Measurements from ENCODE around the gene PKNOX1.

The PKNOX1 gene

DNA sequence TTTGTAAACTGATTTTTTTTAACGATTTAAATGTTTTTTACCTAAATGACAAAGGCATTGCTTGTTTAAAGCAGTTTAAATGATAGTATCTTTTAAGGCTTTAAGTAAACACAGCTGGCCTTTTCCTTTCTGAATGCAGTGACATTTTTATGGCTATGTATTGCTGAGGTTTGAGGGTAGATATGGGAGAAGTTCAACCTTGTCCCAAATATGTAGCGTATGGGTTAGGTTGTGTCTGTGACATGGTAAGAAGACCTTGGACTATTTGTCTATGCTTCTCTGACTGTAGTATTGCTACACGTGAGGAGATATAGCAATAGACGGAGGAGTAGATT is 32.5 kb downstream of the PKNOX1 start:
- ATAC-seq = no peak

DNA sequence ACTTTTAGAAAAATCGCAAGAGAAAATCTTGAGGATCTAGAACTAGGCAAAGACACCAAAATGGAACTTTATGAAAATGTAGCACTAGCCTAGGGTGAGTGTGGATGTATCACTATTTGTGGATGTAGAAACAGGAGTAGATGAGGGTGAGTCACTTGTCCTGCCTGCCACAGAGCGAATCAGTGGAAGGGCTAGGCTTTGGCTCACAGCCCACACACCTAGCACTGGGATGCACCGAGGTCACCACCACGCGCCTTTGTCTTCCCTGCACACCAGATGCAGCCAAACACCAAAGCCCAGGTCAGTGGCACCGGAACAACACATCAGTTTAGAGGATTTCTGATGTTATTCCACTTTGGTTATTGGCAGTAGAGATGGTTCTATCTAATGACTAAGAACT is 38.2 kb downstream of the PKNOX1 start:
- no peak for ATAC-seq
- TF ChIP-seq GLIS3 (CRISPR knock-in tag; IDR thresholded peaks at IDR 0.05) = no peak
- TF ChIP-seq ZFP3 (CRISPR knock-in tag; IDR thresholded peaks at IDR 0.05) = no peak
- no peak for TF ChIP-seq ESRRG (CRISPR knock-in tag; IDR thresholded peaks at IDR 0.05)
- no peak for TF ChIP-seq PPARA (CRISPR knock-in tag; IDR thresholded peaks at IDR 0.05; ENCODE audit: borderline replicate concordance)
- TF ChIP-seq ARNTL (CRISPR knock-in tag; IDR thresholded peaks at IDR 0.05; ENCODE audit: borderline replicate concordance, low read depth) = no peak
- TF ChIP-seq BACH2 (CRISPR knock-in tag; IDR thresholded peaks at IDR 0.05; ENCODE audit: borderline replicate concordance) = no peak
- TF ChIP-seq RARB (CRISPR knock-in tag; IDR thresholded peaks at IDR 0.05) = no peak
- no peak for TF ChIP-seq TCF4 (CRISPR knock-in tag; IDR thresholded peaks at IDR 0.05; ENCODE audit: borderline replicate concordance)
- TF ChIP-seq ZNF8 (CRISPR knock-in tag; IDR thresholded peaks at IDR 0.05) = no peak
- TF ChIP-seq TOX (CRISPR knock-in tag; IDR thresholded peaks at IDR 0.05; ENCODE audit: borderline replicate concordance) = no peak
- TF ChIP-seq ZC3H10 (CRISPR knock-in tag; IDR thresholded peaks at IDR 0.05) = no peak
- TF ChIP-seq, protein P1, sequence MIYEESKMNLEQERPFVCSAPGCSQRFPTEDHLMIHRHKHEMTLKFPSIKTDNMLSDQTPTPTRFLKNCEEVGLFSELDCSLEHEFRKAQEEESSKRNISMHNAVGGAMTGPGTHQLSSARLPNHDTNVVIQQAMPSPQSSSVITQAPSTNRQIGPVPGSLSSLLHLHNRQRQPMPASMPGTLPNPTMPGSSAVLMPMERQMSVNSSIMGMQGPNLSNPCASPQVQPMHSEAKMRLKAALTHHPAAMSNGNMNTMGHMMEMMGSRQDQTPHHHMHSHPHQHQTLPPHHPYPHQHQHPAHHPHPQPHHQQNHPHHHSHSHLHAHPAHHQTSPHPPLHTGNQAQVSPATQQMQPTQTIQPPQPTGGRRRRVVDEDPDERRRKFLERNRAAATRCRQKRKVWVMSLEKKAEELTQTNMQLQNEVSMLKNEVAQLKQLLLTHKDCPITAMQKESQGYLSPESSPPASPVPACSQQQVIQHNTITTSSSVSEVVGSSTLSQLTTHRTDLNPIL (CRISPR knock-in tag; IDR thresholded peaks at IDR 0.05; ENCODE audit: low read depth) = no peak
- TF ChIP-seq SNAI2 (CRISPR knock-in tag; IDR thresholded peaks at IDR 0.05) = no peak
- TF ChIP-seq ISL1 (CRISPR knock-in tag; IDR thresholded peaks at IDR 0.05) = no peak
- TF ChIP-seq, protein P2, sequence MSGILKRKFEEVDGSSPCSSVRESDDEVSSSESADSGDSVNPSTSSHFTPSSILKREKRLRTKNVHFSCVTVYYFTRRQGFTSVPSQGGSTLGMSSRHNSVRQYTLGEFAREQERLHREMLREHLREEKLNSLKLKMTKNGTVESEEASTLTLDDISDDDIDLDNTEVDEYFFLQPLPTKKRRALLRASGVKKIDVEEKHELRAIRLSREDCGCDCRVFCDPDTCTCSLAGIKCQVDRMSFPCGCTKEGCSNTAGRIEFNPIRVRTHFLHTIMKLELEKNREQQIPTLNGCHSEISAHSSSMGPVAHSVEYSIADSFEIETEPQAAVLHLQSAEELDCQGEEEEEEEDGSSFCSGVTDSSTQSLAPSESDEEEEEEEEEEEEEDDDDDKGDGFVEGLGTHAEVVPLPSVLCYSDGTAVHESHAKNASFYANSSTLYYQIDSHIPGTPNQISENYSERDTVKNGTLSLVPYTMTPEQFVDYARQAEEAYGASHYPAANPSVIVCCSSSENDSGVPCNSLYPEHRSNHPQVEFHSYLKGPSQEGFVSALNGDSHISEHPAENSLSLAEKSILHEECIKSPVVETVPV (CRISPR knock-in tag; IDR thresholded peaks at IDR 0.05) = no peak
- TF ChIP-seq, protein P3, sequence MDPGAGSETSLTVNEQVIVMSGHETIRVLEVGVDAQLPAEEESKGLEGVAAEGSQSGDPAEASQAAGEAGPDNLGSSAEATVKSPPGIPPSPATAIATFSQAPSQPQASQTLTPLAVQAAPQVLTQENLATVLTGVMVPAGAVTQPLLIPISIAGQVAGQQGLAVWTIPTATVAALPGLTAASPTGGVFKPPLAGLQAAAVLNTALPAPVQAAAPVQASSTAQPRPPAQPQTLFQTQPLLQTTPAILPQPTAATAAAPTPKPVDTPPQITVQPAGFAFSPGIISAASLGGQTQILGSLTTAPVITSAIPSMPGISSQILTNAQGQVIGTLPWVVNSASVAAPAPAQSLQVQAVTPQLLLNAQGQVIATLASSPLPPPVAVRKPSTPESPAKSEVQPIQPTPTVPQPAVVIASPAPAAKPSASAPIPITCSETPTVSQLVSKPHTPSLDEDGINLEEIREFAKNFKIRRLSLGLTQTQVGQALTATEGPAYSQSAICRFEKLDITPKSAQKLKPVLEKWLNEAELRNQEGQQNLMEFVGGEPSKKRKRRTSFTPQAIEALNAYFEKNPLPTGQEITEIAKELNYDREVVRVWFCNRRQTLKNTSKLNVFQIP (CRISPR knock-in tag; IDR thresholded peaks at IDR 0.05; ENCODE audit: borderline replicate concordance, low read depth) = no peak
- no peak for TF ChIP-seq ZFP30 (CRISPR knock-in tag; IDR thresholded peaks at IDR 0.05)
- no peak for TF ChIP-seq ZNF70 (CRISPR knock-in tag; IDR thresholded peaks at IDR 0.05)
- TF ChIP-seq OSR1 (CRISPR knock-in tag; IDR thresholded peaks at IDR 0.05) = no peak
- TF ChIP-seq, protein P4, sequence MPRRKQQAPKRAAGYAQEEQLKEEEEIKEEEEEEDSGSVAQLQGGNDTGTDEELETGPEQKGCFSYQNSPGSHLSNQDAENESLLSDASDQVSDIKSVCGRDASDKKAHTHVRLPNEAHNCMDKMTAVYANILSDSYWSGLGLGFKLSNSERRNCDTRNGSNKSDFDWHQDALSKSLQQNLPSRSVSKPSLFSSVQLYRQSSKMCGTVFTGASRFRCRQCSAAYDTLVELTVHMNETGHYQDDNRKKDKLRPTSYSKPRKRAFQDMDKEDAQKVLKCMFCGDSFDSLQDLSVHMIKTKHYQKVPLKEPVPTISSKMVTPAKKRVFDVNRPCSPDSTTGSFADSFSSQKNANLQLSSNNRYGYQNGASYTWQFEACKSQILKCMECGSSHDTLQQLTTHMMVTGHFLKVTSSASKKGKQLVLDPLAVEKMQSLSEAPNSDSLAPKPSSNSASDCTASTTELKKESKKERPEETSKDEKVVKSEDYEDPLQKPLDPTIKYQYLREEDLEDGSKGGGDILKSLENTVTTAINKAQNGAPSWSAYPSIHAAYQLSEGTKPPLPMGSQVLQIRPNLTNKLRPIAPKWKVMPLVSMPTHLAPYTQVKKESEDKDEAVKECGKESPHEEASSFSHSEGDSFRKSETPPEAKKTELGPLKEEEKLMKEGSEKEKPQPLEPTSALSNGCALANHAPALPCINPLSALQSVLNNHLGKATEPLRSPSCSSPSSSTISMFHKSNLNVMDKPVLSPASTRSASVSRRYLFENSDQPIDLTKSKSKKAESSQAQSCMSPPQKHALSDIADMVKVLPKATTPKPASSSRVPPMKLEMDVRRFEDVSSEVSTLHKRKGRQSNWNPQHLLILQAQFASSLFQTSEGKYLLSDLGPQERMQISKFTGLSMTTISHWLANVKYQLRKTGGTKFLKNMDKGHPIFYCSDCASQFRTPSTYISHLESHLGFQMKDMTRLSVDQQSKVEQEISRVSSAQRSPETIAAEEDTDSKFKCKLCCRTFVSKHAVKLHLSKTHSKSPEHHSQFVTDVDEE (CRISPR knock-in tag; IDR thresholded peaks at IDR 0.05) = no peak

More for the DNA sequence above, 32.5 kb downstream of the PKNOX1 start:
- TF ChIP-seq, protein P1 (CRISPR knock-in tag; IDR thresholded peaks at IDR 0.05; ENCODE audit: low read depth) = no peak
- TF ChIP-seq GLIS3 (CRISPR knock-in tag; IDR thresholded peaks at IDR 0.05) (no peak), OSR1 (CRISPR knock-in tag; IDR thresholded peaks at IDR 0.05) (no peak), BACH2 (CRISPR knock-in tag; IDR thresholded peaks at IDR 0.05; ENCODE audit: borderline replicate concordance) (no peak)

DNA sequence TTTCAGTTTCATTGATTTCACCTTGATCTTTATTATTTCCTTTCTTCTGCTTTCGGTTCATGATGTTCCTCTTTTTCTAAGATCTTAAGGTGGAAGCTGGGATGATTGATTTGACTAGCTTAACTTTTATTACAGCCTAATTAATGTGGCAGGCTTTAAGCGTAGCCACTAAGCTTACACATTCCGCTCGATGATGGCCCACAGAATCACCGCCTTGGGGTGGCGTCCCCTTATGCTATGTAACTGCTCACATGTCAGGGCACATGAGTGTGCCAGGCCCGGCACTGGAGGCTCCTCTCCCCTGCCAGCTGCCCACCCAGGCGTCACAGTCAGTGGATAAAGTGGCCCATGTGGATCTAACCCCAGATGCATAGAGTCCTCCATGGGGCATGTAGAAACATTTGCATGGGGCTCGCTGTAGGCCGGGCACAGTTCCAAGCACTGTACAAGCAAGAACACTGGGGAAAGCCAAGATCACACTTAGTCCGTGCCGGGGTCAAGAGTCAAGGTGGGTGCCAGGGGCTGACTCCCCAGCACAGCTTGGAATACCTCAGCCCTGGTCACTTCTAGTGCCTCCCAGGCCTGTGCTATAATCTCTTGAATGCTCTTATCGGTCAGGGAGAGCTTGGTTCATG is 41.7 kb downstream of the PKNOX1 start:
- ATAC-seq = no peak
- TF ChIP-seq, protein P3 (CRISPR knock-in tag; IDR thresholded peaks at IDR 0.05; ENCODE audit: borderline replicate concordance, low read depth) = no peak
- TF ChIP-seq ZC3H10 (CRISPR knock-in tag; IDR thresholded peaks at IDR 0.05) (no peak), SNAI2 (CRISPR knock-in tag; IDR thresholded peaks at IDR 0.05) (no peak), ZFP30 (CRISPR knock-in tag; IDR thresholded peaks at IDR 0.05) (no peak), TCF4 (CRISPR knock-in tag; IDR thresholded peaks at IDR 0.05; ENCODE audit: borderline replicate concordance) (no peak)
- TF ChIP-seq, protein P5, sequence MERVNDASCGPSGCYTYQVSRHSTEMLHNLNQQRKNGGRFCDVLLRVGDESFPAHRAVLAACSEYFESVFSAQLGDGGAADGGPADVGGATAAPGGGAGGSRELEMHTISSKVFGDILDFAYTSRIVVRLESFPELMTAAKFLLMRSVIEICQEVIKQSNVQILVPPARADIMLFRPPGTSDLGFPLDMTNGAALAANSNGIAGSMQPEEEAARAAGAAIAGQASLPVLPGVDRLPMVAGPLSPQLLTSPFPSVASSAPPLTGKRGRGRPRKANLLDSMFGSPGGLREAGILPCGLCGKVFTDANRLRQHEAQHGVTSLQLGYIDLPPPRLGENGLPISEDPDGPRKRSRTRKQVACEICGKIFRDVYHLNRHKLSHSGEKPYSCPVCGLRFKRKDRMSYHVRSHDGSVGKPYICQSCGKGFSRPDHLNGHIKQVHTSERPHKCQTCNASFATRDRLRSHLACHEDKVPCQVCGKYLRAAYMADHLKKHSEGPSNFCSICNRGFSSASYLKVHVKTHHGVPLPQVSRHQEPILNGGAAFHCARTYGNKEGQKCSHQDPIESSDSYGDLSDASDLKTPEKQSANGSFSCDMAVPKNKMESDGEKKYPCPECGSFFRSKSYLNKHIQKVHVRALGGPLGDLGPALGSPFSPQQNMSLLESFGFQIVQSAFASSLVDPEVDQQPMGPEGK (CRISPR knock-in tag; IDR thresholded peaks at IDR 0.05; ENCODE audit: borderline replicate concordance) = no peak
- TF ChIP-seq, protein P4 (CRISPR knock-in tag; IDR thresholded peaks at IDR 0.05) = no peak
